ENCODE data around the gene SMIM20.

The SMIM20 gene

GRCh38 chr4:25938787-25939186 lies 24.8 kb downstream of the SMIM20 start:
- TF ChIP-seq CTCF (IDR thresholded peaks at IDR 0.05; ENCODE audit: control extremely low read depth, extremely low read depth, low read depth, missing control alignments): no peak
- peak; percentile 65 for DNase-seq (ENCODE audit: extremely low spot score)
- ChIA-PET CTCF (interaction anchor here (1.0 to 2.4 kb wide), 5 partner anchors 10 to 49 kb away, joined by 3 to 13 read pairs (median 10); no protein-coding TSS in a partner anchor), POLR2A (no interaction called here)

- ChIA-PET CTCF (interaction anchor here (1.0 to 2.4 kb wide), 5 partner anchors 11 to 49 kb away, joined by 3 to 13 read pairs (median 10); no protein-coding TSS in a partner anchor), POLR2A (no interaction called here)
- no peak for TF ChIP-seq CTCF (IDR thresholded peaks at IDR 0.05; ENCODE audit: control extremely low read depth, extremely low read depth, low read depth, missing control alignments)
- no peak for DNase-seq (ENCODE audit: extremely low spot score)
These were observed 25.3 kb downstream of the SMIM20 start for GRCh38 chr4:25939330-25939729.

- DNase-seq (ENCODE audit: extremely low spot score): no peak
- no peak for TF ChIP-seq CTCF (IDR thresholded peaks at IDR 0.05; ENCODE audit: control extremely low read depth, extremely low read depth, low read depth, missing control alignments)
- ChIA-PET CTCF (interaction anchor here (0.9 to 3.7 kb wide), 6 partner anchors 11 to 47 kb away, joined by 3 to 19 read pairs (median 4); no protein-coding TSS in a partner anchor), POLR2A (no interaction called here)
These were observed 27.6 kb downstream of the SMIM20 start for GRCh38 chr4:25941457-25942221.

GRCh38 chr4:25943312-25943711 lies 29.3 kb downstream of the SMIM20 start:
- DNase-seq (ENCODE audit: extremely low spot score): no peak
- ChIA-PET CTCF (interaction anchor here (0.9 to 3.7 kb wide), 5 partner anchors 9 to 65 kb away, joined by 3 to 19 read pairs (median 3); no protein-coding TSS in a partner anchor), POLR2A (interaction anchor here (1.0 kb wide), 1 partner anchor 16 kb away, joined by 3 read pairs; no protein-coding TSS in a partner anchor)
- no peak for TF ChIP-seq CTCF (IDR thresholded peaks at IDR 0.05; ENCODE audit: control extremely low read depth, extremely low read depth, low read depth, missing control alignments)

GRCh38 chr4:25943805-25944204 lies 29.8 kb downstream of the SMIM20 start:
- ChIA-PET CTCF (interaction anchor here (0.8 to 3.7 kb wide), 5 partner anchors 9 to 44 kb away, joined by 3 to 19 read pairs (median 4); no protein-coding TSS in a partner anchor), POLR2A (interaction anchor here (1.0 kb wide), 1 partner anchor 16 kb away, joined by 3 read pairs; no protein-coding TSS in a partner anchor)
- TF ChIP-seq CTCF (IDR thresholded peaks at IDR 0.05; ENCODE audit: control extremely low read depth, extremely low read depth, low read depth, missing control alignments): no peak
- DNase-seq (ENCODE audit: extremely low spot score): no peak

- no peak for TF ChIP-seq CTCF (IDR thresholded peaks at IDR 0.05; ENCODE audit: control extremely low read depth, extremely low read depth, low read depth, missing control alignments)
- POLR2A ChIA-PET: no interaction called here
- CTCF ChIA-PET: interaction anchor here (0.9 to 1.1 kb wide), 4 partner anchors 11 to 41 kb away, joined by 3 to 4 read pairs (median 4); no protein-coding TSS in a partner anchor
- no peak for DNase-seq (ENCODE audit: extremely low spot score)
These were observed 34.0 kb downstream of the SMIM20 start for GRCh38 chr4:25948051-25948450.
